Smooth muscle cell (in vitro differentiated cells): Measurements from ENCODE around the gene CNTF. TPM values are rescaled to one million over a fixed set of nuclear protein-coding genes. Genes with fewer than 3 reads are reported as not detected.

Source experiments
- DNase-seq: peaks from one replicate; lab custom pipeline; 2025; ENCODE audit not compliant: unreplicated experiment; lab: John Stamatoyannopoulos, UW
- H2AFZ ChIP-seq: fragments of 200-600 bp; sonication (generic); 2 replicates; pipeline ENCODE4 v1.6.0; 2016; ENCODE audit warnings: antibody characterized with exemption, low read depth, mild to moderate bottlenecking
- H3F3A ChIP-seq: fragments of 200-600 bp; sonication (generic); 2 replicates; pipeline ENCODE4 v1.6.0; 2017; ENCODE audit warnings: antibody characterized with exemption, low read depth
- H3K27ac ChIP-seq: fragments of 200-600 bp; sonication (generic); 2 replicates; pipeline ENCODE4 v1.5.1; 2016; ENCODE audit warnings: low read depth, mild to moderate bottlenecking
- H3K27me3 ChIP-seq: fragments of 200-600 bp; sonication (generic); 2 replicates; pipeline ENCODE4 v1.6.1; 2016; ENCODE audit warnings: low read depth, mild to moderate bottlenecking
- H3K36me3 ChIP-seq: fragments of 200-600 bp; sonication (generic); 2 replicates; pipeline ENCODE4 v1.5.1; 2016; ENCODE audit warnings: low read depth
- H3K4me1 ChIP-seq: fragments of 200-600 bp; sonication (generic); 2 replicates; pipeline ENCODE4 v1.5.1; 2016; ENCODE audit warnings: low read depth
- H3K4me2 ChIP-seq: fragments of 200-600 bp; sonication (generic); 2 replicates; pipeline ENCODE4 v1.6.0; 2016; ENCODE audit warnings: mild to moderate bottlenecking
- H3K4me3 ChIP-seq: fragments of 200-600 bp; sonication (generic); 2 replicates; pipeline ENCODE4 v1.5.1; 2016; ENCODE audit warnings: mild to moderate bottlenecking
- H3K79me2 ChIP-seq: fragments of 200-600 bp; sonication (generic); 2 replicates; pipeline ENCODE4 v1.6.0; 2016; ENCODE audit warnings: low read depth, mild to moderate bottlenecking
- H3K9ac ChIP-seq: fragments of 200-600 bp; sonication (generic); 2 replicates; pipeline ENCODE4 v1.6.0; 2016; ENCODE audit warnings: low read depth
- H3K9me3 ChIP-seq: fragments of 200-600 bp; sonication (generic); replicated peaks from 2 replicates; pipeline ENCODE4 v1.5.1; 2016; ENCODE audit warnings: low read depth
- H4K20me1 ChIP-seq: fragments of 200-600 bp; sonication (generic); 2 replicates; pipeline ENCODE4 v1.6.0; 2016; ENCODE audit warnings: low read depth
- WGBS: methylation state at CpG from one replicate; pipeline ENCODE4 v1.1.7; 2016; ENCODE audit warnings: low lambda C conversion rate; 5-methylcytosine and 5-hydroxymethylcytosine counted together
- polyA plus RNA-seq: library from polyadenylated mRNA; unstranded; fragments of >200 nt; fragmentation: Nextera tagmentation; extraction: Ambion mirVana; gene quantifications from 2 replicates; pipeline ENCODE4 v1.2.1, GENCODE V29; 2016
- total RNA-seq: library from RNA; depleted of rRNA; stranded (reverse); fragments of >200 nt; gene quantifications from 2 replicates; pipeline ENCODE4 v1.2.3, GENCODE V29; 2014
- TF ChIP-seq, protein P1 (sequence below): fragments of 200-600 bp; sonication (generic); IDR thresholded peaks from 2 replicates; pipeline ENCODE4 v1.5.1; 2017; ENCODE audit warnings: borderline replicate concordance, mild to moderate bottlenecking, antibody characterized with exemption; ENCODE audit not compliant: insufficient read depth, poor library complexity, severe bottlenecking

CNTF gene
- total and polyA plus RNA-seq, 2 experiments from 2014 or later: 0.66 to 2.2 TPM

DNA sequence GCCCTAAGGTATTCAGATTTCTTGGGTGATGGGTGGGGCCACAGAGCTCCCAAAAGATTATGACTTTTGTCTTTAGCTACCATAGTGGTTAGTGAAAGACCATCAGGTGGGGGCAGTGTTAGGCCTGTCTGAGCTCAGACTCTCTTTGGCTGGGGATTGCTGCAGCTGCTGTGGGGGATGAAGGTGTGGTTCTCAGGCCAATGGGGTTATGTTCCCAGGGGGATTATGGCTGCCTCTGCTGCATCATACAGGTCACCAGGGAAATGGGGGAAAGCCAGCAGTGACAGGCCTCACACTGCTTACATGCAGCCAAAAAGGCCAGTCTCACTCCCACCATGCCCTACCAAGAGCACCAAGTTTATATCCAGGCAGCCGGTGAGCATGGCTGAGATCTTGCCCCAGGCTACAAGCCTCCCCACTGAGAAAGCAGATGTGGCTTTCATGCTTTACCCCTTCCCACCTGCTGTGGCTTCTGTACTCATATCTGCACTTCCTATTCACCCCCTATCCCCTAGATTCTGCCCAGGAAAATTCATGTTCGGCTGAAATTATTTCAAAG lies 24.8 kb downstream of the CNTF start:
- Histone ChIP-seq H3K27ac (no peak overlapping the region), H3K4me1 (no peaks in the 10 kb centered on the region), H3K27me3 (no peaks in the 10 kb centered on the region), H3K9ac (no peak overlapping the region), H3F3A (no peaks in the 10 kb centered on the region), H3K36me3 (no peaks in the 10 kb centered on the region), H4K20me1 (no peaks in the 10 kb centered on the region), H3K4me2 (no peak overlapping the region), H2AFZ (no peak overlapping the region), H3K9me3 (no peaks in the 10 kb centered on the region), H3K79me2 (no peaks in the 10 kb centered on the region), H3K4me3 (no peak overlapping the region)
- no peak for DNase-seq
- WGBS: 90% methylated on average over 2 of the region's 2 CpGs
- TF ChIP-seq, protein P1, sequence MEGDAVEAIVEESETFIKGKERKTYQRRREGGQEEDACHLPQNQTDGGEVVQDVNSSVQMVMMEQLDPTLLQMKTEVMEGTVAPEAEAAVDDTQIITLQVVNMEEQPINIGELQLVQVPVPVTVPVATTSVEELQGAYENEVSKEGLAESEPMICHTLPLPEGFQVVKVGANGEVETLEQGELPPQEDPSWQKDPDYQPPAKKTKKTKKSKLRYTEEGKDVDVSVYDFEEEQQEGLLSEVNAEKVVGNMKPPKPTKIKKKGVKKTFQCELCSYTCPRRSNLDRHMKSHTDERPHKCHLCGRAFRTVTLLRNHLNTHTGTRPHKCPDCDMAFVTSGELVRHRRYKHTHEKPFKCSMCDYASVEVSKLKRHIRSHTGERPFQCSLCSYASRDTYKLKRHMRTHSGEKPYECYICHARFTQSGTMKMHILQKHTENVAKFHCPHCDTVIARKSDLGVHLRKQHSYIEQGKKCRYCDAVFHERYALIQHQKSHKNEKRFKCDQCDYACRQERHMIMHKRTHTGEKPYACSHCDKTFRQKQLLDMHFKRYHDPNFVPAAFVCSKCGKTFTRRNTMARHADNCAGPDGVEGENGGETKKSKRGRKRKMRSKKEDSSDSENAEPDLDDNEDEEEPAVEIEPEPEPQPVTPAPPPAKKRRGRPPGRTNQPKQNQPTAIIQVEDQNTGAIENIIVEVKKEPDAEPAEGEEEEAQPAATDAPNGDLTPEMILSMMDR: no peak

DNA sequence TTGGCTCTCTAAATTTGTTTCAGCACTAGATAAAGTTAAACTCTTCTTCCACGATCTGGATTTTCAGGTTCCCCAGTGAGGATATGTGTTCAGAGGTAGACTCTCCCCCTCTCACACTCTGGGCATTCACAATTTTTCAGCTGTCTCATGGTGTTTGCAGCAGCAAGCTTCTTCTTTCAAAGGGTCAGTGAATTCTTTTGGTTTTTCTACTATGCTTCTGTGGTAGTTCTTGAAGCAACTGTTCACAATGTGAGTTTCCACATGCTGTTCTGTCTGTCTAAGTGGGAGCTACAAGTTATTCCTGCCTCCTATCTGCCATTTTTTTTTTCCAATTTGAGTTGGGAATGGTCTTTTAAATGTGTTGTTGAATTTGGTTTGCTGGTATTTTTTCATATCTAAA lies 25.4 kb downstream of the CNTF start:
- no peak overlapping the region for H2AFZ ChIP-seq

DNA sequence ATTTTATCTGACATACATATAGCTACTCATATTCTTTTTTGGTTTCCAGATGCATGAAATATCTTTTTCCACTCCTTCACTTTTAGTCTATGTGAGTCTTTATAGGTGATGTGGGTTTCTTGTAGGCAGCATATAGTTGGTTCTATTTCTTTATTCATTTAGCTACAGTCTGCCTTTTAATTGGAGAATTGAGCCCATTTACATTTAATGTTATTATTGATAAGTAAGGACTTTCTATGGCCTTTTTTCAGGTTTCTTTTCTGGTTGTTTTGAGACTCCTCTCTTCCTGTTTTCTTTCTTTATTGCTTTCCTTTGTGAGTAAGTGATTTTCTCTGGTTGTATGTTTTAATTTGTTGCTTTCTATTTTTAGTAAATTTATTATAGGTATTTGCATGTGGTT lies 27.2 kb downstream of the CNTF start:
- Histone ChIP-seq H3K27ac (no peak overlapping the region), H3K27me3 (no peaks in the 10 kb centered on the region), H3K36me3 (no peaks in the 10 kb centered on the region), H3K9me3 (no peaks in the 10 kb centered on the region), H3K4me2 (no peak overlapping the region), H3K79me2 (no peaks in the 10 kb centered on the region), H3K9ac (no peak overlapping the region), H3K4me3 (no peak overlapping the region), H4K20me1 (no peaks in the 10 kb centered on the region), H2AFZ (no peak overlapping the region), H3K4me1 (no peaks in the 10 kb centered on the region), H3F3A (no peaks in the 10 kb centered on the region)
- TF ChIP-seq, protein P1: no peak
- no peak for DNase-seq

More for the DNA sequence above, 25.4 kb downstream of the CNTF start:
- Histone ChIP-seq H3K36me3 (no peaks in the 10 kb centered on the region), H3K4me3 (no peak overlapping the region), H3K27me3 (no peaks in the 10 kb centered on the region), H3K4me2 (no peak overlapping the region), H3F3A (no peaks in the 10 kb centered on the region), H4K20me1 (no peaks in the 10 kb centered on the region), H3K4me1 (no peaks in the 10 kb centered on the region), H3K79me2 (no peaks in the 10 kb centered on the region), H3K27ac (no peak overlapping the region), H3K9me3 (no peaks in the 10 kb centered on the region), H3K9ac (no peak overlapping the region)
- TF ChIP-seq, protein P1: no peak
- WGBS: 78% methylated on average over 1 of the region's 1 CpG
- no peak for DNase-seq

DNA sequence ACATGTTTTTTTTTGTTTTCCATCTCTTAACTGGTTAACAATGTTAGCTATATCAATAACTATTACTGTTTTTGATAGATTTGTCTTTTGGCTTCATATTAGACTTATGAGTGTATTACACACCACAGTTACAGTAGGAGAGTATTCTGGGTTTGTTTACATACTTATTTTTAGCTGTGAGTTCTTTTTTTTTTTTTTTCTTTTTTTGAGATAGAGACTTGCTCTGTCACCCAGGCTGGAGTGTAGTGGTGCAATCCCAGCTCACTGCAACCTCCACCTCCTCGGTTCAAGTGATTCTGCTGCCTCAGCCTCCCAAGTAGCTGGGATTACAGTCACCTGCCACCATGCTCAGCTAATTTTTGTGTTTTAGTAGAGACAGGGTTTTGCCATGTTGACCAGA lies 28.0 kb downstream of the CNTF start:
- no peaks in the 10 kb centered on the region for H4K20me1 ChIP-seq
- TF ChIP-seq, protein P1: no peak
- 60% methylated on average over 1 of the region's 1 CpG for WGBS
- no peaks in the 10 kb centered on the region for H3K9me3 ChIP-seq
- H3F3A ChIP-seq: no peaks in the 10 kb centered on the region
- DNase-seq: no peak
- no peak overlapping the region for H3K4me3 ChIP-seq
- H3K4me2 ChIP-seq: no peak overlapping the region
- H3K79me2 ChIP-seq: no peaks in the 10 kb centered on the region
- no peak overlapping the region for H2AFZ ChIP-seq
- no peak overlapping the region for H3K27ac ChIP-seq
- H3K27me3 ChIP-seq: no peaks in the 10 kb centered on the region
- H3K4me1 ChIP-seq: no peaks in the 10 kb centered on the region
- no peak overlapping the region for H3K9ac ChIP-seq
- no peaks in the 10 kb centered on the region for H3K36me3 ChIP-seq
